Measurements from ENCODE around the gene FCF1.

DNA sequence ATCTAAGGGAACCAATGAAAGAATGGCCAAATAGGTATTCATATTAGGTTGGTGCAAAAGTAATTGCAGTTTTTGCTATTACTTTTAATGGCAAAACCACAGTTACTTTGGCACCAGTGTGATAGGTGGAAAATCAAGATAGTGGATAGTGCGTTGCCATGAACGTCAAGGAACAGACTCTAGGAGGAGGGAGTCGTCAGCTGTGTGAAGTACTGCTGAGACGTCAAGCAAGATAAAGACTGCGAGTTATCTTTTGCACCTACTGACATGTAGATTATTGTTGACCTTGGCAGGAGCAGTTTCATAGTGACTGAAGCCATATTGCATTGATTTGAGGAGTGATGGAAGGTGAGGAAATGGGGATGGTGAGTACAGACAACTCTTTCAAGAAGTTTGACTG lies 58.5 kb downstream of the FCF1 start:
- TF ChIP-seq, protein P1, sequence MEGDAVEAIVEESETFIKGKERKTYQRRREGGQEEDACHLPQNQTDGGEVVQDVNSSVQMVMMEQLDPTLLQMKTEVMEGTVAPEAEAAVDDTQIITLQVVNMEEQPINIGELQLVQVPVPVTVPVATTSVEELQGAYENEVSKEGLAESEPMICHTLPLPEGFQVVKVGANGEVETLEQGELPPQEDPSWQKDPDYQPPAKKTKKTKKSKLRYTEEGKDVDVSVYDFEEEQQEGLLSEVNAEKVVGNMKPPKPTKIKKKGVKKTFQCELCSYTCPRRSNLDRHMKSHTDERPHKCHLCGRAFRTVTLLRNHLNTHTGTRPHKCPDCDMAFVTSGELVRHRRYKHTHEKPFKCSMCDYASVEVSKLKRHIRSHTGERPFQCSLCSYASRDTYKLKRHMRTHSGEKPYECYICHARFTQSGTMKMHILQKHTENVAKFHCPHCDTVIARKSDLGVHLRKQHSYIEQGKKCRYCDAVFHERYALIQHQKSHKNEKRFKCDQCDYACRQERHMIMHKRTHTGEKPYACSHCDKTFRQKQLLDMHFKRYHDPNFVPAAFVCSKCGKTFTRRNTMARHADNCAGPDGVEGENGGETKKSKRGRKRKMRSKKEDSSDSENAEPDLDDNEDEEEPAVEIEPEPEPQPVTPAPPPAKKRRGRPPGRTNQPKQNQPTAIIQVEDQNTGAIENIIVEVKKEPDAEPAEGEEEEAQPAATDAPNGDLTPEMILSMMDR (IDR thresholded peaks at IDR 0.05) = no peak
- no peak for TF ChIP-seq POLR2A (IDR thresholded peaks at IDR 0.05; ENCODE audit: low read depth)

Measured in esophagus muscularis mucosa (tissue), 3 donors.